HepG2 (cell line): Measurements from ENCODE around the gene RNU5B-1. TPM values are rescaled to one million over a fixed set of nuclear protein-coding genes. Genes with fewer than 3 reads are reported as not detected.

Source experiments
- CBX1 ChIP-seq: IDR thresholded peaks from one replicate; pipeline ENCODE4 v1.6.1; 2016; ENCODE audit warnings: antibody characterized with exemption, low read depth
- CCDC6 ChIP-seq: sonication (generic); formaldehyde crosslinking; IDR thresholded peaks from 2 replicates; pipeline ENCODE4 v1.8.1; 2022; ENCODE audit warnings: mild to moderate bottlenecking, missing genetic modification reagents, moderate library complexity
- DNMT3B ChIP-seq: conservative IDR thresholded peaks from 2 replicates; pipeline ENCODE4 v1.6.1; 2016; ENCODE audit warnings: missing biosample characterization, control low read depth
- HMGA1 ChIP-seq: sonication (generic); formaldehyde crosslinking; conservative IDR thresholded peaks from 2 replicates; pipeline ENCODE4 v1.4.0; 2020; ENCODE audit warnings: missing genetic modification reagents
- JUNB ChIP-seq: sonication (generic); formaldehyde crosslinking; IDR thresholded peaks from 2 replicates; pipeline ENCODE4 v1.8.0; 2022; ENCODE audit warnings: missing genetic modification reagents, mild to moderate bottlenecking, borderline replicate concordance
- KDM4B ChIP-seq: sonication (generic); formaldehyde crosslinking; IDR thresholded peaks from 2 replicates; pipeline ENCODE4 v1.4.0; 2020; ENCODE audit warnings: missing genetic modification reagents
- KLF13 ChIP-seq: sonication (generic); formaldehyde crosslinking; IDR thresholded peaks from 2 replicates; pipeline ENCODE4 v1.4.0; 2020; ENCODE audit warnings: mild to moderate bottlenecking, missing genetic modification reagents
- MEF2D ChIP-seq: sonication (generic); formaldehyde crosslinking; IDR thresholded peaks from 2 replicates; pipeline ENCODE4 v1.5.1; 2020; ENCODE audit warnings: mild to moderate bottlenecking, missing genetic modification reagents
- MTA3 ChIP-seq: sonication (generic); formaldehyde crosslinking; IDR thresholded peaks from 2 replicates; pipeline ENCODE4 v1.4.0; 2020; ENCODE audit warnings: missing genetic modification reagents
- NR1H2 ChIP-seq: sonication (generic); formaldehyde crosslinking; IDR thresholded peaks from 2 replicates; pipeline ENCODE4 v1.8.1; 2022; ENCODE audit warnings: low read depth, missing genetic modification reagents, borderline replicate concordance
- PCBP2 ChIP-seq: fragments of 200-400 bp; formaldehyde crosslinking; optimal IDR thresholded peaks from 2 replicates; pipeline ENCODE3; 2018; ENCODE audit warnings: low read length, low read depth; ENCODE audit not compliant: poor library complexity, severe bottlenecking
- SALL2 ChIP-seq: sonication (generic); formaldehyde crosslinking; IDR thresholded peaks from 2 replicates; pipeline ENCODE4 v1.8.1; 2023; ENCODE audit warnings: mild to moderate bottlenecking, missing genetic modification reagents, inconsistent platforms
- SP1 ChIP-seq, 2 experiments: fragments of 450-650 bp in 1 of 2; sonication (generic) in 1 of 2; formaldehyde crosslinking in 1 of 2; IDR thresholded peaks; 2 replicates each; pipeline versions ENCODE4 v1.4.0 to v1.6.1; 2016 to 2020; ENCODE audit warnings: missing genetic modification reagents in 1 of 2
- SP4 ChIP-seq: sonication (generic); formaldehyde crosslinking; IDR thresholded peaks from 2 replicates; pipeline ENCODE4 v1.8.1; 2023; ENCODE audit warnings: mild to moderate bottlenecking, missing genetic modification reagents
- TEAD2 ChIP-seq: sonication (generic); formaldehyde crosslinking; IDR thresholded peaks from 2 replicates; pipeline ENCODE4 v1.9.0; 2021; ENCODE audit warnings: missing genetic modification reagents
- THAP9 ChIP-seq: sonication (generic); formaldehyde crosslinking; IDR thresholded peaks from 2 replicates; pipeline ENCODE4; 2020; ENCODE audit warnings: missing genetic modification reagents, mild to moderate bottlenecking, borderline replicate concordance
- THRA ChIP-seq: sonication (generic); formaldehyde crosslinking; IDR thresholded peaks from 2 replicates; pipeline ENCODE4 v1.4.0; 2020; ENCODE audit warnings: missing genetic modification reagents, borderline replicate concordance
- ZNF224 ChIP-seq: sonication (generic); formaldehyde crosslinking; IDR thresholded peaks from 2 replicates; pipeline ENCODE4 v1.5.0; 2020; ENCODE audit warnings: mild to moderate bottlenecking, missing genetic modification reagents
- ZNF367 ChIP-seq: sonication (generic); formaldehyde crosslinking; IDR thresholded peaks from 2 replicates; pipeline ENCODE4 v1.4.0; 2020; ENCODE audit warnings: missing genetic modification reagents, borderline replicate concordance
- polyA plus RNA-seq, 8 experiments: library from polyadenylated mRNA; depleted of rRNA in 3 of 8; stranded (reverse) in 7 of 8; unstranded in 1 of 8; fragments of >200 nt; fragmentation: Illumina TruSeq in 4 of 8; extraction: Trizol in 4 of 8; gene quantifications; 2 replicates each; pipeline versions ENCODE4 v1.2.1 to v1.2.3, GENCODE V29; 2011 to 2016; ENCODE audit warnings: low read depth in 4 of 8, missing spikeins in 1 of 8, mixed read lengths in 1 of 8; ENCODE audit not compliant: insufficient read depth in 1 of 8
- total RNA-seq, 5 experiments: library from RNA; depleted of rRNA; stranded (reverse); fragments of >200 nt; fragmentation: Illumina TruSeq; extraction: Trizol; gene quantifications; 2 replicates each; pipeline ENCODE4 v1.2.3, GENCODE V29; 2016; ENCODE audit warnings: low read depth in 1 of 5
- TF ChIP-seq, protein P1 (sequence below): sonication (generic); formaldehyde crosslinking; IDR thresholded peaks from 2 replicates; pipeline ENCODE4 v1.5.1; 2020; ENCODE audit warnings: mild to moderate bottlenecking, moderate library complexity, missing genetic modification reagents
- TF ChIP-seq, protein P2 (sequence below): IDR thresholded peaks from 2 replicates; pipeline ENCODE4 v1.6.1; 2018; ENCODE audit warnings: missing genetic modification reagents
- TF ChIP-seq, protein P3 (sequence below): sonication (generic); formaldehyde crosslinking; IDR thresholded peaks from 2 replicates; pipeline ENCODE4 v1.9.0; 2022; ENCODE audit warnings: missing genetic modification reagents, mild to moderate bottlenecking, borderline replicate concordance

Gene RNU5B-1
- total and polyA plus RNA-seq, 2 of the 13 experiments (the other 11 are each of a cell fraction or from before 2014, with no cell fraction given) = 1,646 TPM; not detected in 1

DNA sequence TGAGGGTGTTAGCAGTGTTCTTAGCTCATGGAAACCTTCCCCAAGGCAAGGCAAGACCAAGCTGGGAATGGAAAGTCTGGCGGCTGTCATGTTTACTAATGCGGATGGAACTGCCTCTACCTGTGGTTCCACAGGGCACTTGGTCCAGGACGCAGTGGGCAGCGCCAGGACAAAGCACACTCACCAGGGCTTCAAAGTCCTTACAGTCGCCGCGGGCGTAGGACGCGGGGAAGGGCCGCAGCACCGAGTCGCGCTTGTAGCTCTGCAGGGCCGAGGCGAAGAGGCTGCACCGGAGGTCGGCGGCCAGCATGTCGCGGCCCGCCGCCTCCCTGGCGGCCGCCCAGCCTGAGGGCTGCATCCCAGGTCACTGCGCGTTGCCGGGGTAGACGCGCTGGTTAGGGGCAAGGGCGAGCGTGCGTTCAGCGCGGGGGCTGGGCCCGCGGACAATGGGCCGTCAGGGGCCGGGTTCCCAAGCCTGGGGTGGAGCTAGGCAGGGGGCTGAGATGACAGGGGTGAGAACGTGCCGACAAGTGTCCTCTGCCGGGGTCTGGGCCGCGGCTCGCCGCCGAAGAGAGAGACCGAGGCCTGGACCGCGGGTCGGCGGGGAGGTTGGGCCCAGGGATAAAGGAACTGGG is 18.3 kb upstream of the RNU5B-1 start (continued):
- TF ChIP-seq SP1 (IDR thresholded peaks at IDR 0.05) (no peak), SP1 (CRISPR knock-in tag; IDR thresholded peaks at IDR 0.05) (no peak), JUNB (CRISPR knock-in tag) (no peak), ZNF224 (CRISPR knock-in tag) (peak; percentile 88), DNMT3B (CRISPR knock-in tag) (no peak), CBX1 (no peak), ZNF367 (no peak; the same call in 1 of the 2 replicates), CCDC6 (CRISPR knock-in tag) (no peak), SP4 (CRISPR knock-in tag) (0 out of 2 replicates have a peak, but pooled peaks have one; percentile 4), SALL2 (CRISPR knock-in tag) (peak; percentile 79), THRA (CRISPR knock-in tag) (no peak), HMGA1 (CRISPR knock-in tag) (no peak), KDM4B (CRISPR knock-in tag) (0 out of 2 replicates have a peak, but pooled peaks have one; percentile 32), KLF13 (CRISPR knock-in tag) (no peak), MTA3 (CRISPR knock-in tag) (no peak), TEAD2 (CRISPR knock-in tag) (no peak), THAP9 (CRISPR knock-in tag) (no peak; the same call in 1 of the 2 replicates), NR1H2 (CRISPR knock-in tag) (no peak), PCBP2 (no peak), MEF2D (CRISPR knock-in tag) (no peak)
- TF ChIP-seq, protein P1, sequence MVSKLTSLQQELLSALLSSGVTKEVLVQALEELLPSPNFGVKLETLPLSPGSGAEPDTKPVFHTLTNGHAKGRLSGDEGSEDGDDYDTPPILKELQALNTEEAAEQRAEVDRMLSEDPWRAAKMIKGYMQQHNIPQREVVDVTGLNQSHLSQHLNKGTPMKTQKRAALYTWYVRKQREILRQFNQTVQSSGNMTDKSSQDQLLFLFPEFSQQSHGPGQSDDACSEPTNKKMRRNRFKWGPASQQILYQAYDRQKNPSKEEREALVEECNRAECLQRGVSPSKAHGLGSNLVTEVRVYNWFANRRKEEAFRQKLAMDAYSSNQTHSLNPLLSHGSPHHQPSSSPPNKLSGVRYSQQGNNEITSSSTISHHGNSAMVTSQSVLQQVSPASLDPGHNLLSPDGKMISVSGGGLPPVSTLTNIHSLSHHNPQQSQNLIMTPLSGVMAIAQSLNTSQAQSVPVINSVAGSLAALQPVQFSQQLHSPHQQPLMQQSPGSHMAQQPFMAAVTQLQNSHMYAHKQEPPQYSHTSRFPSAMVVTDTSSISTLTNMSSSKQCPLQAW (CRISPR knock-in tag) = no peak
- TF ChIP-seq, protein P2, sequence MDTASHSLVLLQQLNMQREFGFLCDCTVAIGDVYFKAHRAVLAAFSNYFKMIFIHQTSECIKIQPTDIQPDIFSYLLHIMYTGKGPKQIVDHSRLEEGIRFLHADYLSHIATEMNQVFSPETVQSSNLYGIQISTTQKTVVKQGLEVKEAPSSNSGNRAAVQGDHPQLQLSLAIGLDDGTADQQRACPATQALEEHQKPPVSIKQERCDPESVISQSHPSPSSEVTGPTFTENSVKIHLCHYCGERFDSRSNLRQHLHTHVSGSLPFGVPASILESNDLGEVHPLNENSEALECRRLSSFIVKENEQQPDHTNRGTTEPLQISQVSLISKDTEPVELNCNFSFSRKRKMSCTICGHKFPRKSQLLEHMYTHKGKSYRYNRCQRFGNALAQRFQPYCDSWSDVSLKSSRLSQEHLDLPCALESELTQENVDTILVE (CRISPR knock-in tag) = no peak
- TF ChIP-seq, protein P3, sequence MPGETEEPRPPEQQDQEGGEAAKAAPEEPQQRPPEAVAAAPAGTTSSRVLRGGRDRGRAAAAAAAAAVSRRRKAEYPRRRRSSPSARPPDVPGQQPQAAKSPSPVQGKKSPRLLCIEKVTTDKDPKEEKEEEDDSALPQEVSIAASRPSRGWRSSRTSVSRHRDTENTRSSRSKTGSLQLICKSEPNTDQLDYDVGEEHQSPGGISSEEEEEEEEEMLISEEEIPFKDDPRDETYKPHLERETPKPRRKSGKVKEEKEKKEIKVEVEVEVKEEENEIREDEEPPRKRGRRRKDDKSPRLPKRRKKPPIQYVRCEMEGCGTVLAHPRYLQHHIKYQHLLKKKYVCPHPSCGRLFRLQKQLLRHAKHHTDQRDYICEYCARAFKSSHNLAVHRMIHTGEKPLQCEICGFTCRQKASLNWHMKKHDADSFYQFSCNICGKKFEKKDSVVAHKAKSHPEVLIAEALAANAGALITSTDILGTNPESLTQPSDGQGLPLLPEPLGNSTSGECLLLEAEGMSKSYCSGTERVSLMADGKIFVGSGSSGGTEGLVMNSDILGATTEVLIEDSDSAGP (CRISPR knock-in tag) = peak; percentile 79; the same call in 1 of the 2 replicates
